ENCODE measurements around the gene CRYGN.

GRCh38 chr7:151446412-151446811 lies 6.5 kb upstream of the CRYGN start:
- TF ChIP-seq, protein P1, sequence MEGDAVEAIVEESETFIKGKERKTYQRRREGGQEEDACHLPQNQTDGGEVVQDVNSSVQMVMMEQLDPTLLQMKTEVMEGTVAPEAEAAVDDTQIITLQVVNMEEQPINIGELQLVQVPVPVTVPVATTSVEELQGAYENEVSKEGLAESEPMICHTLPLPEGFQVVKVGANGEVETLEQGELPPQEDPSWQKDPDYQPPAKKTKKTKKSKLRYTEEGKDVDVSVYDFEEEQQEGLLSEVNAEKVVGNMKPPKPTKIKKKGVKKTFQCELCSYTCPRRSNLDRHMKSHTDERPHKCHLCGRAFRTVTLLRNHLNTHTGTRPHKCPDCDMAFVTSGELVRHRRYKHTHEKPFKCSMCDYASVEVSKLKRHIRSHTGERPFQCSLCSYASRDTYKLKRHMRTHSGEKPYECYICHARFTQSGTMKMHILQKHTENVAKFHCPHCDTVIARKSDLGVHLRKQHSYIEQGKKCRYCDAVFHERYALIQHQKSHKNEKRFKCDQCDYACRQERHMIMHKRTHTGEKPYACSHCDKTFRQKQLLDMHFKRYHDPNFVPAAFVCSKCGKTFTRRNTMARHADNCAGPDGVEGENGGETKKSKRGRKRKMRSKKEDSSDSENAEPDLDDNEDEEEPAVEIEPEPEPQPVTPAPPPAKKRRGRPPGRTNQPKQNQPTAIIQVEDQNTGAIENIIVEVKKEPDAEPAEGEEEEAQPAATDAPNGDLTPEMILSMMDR (optimal IDR thresholded peaks at IDR 0.05 in 1 of 3, IDR thresholded peaks at IDR 0.05 in 1 of 3, conservative IDR thresholded peaks at IDR 0.05 in 1 of 3; ENCODE audit: extremely low read depth in 1 of 3, insufficient read depth in 2 of 3, low read length in 3 of 3) = no peak
- no peak for TF ChIP-seq EZH2 (IDR thresholded peaks at IDR 0.05; ENCODE audit: low read length)

Data from keratinocyte (primary cell).